HG03457 (cell line): ENCODE results near the gene MIA.
"Not testable (repeated sequence)": the region's sequence is repeated elsewhere in the genome, so short reads cannot be mapped to it uniquely, and the experiment has no call there.

ENCODE experiments used
- ATAC-seq: cut with Tn5 transposase; IDR thresholded peaks from one replicate; pipeline ENCODE4 v1.9.1; 2021; ENCODE audit warnings: moderate number of reproducible peaks; ENCODE audit not compliant: unreplicated experiment

Gene MIA

GRCh38 chr19:40750058-40750873 lies 25.1 kb upstream of the MIA start, which contains the start of gene ACTMAP:
ACTMAP (minus strand) TSS chr19:40750477; CDS start chr19:40749803, 674 bp downstream.
- peak; percentile 65 for ATAC-seq

GRCh38 chr19:40750874-40751537 lies 24.3 kb upstream of the MIA start, which contains the start of gene SNRPA:
SNRPA (plus strand) TSS chr19:40751203; CDS start chr19:40751409, 206 bp downstream.
- peak; percentile 43 for ATAC-seq

- no peak for ATAC-seq
Observed at GRCh38 chr19:40752257-40752781, 23.0 kb upstream of the MIA start.

DNA sequence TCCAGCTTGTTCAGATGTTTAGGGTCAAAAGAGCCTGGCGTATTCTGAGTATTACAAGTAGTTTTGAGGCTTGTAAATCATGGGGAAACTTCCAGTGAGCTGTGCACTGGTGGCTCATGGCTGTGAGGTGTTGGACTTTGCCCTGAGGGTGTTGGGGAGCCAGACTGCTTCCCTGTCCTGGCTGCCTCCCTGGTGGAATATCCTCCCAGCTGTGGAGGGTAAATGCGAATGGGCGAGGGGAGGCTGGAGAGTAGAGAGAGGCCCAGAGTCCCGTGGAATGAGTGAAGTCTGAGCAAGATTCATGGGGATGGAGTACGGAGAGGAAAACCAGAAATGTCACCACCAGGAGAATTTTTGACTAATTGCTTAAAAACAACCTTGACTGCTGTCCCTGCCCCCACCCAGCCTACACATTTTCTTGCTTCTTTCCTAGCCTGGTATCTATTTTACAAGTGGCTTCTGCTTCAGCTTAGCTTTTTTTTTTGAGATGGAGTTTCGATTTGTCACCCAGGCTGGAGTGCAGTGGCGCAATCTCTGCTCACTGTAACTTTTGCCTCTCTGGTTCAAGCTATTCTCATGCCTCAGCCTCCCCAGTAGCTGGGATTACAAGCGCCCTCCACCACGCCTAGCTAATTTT lies 20.6 kb upstream of the MIA start:
- ATAC-seq: no peak

DNA sequence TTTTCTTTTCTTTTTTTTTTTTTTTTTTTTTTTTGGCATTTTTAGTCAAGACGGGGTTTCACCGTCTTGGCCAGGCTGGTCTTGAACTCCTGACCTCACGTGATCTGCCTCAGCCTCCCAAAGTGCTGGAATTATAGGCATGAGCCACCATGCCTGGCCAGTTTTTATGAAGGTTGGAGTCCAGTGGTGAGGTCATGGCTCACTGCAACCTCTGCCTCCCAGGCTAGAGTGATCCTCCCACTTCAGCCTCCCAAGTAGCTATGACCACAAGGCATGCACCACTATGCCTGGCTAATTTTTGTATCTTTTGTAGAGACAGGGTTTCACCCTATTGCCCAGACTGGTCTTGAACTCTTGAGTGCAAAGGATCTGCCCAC lies 20.1 kb upstream of the MIA start:
- ATAC-seq: no peak

DNA sequence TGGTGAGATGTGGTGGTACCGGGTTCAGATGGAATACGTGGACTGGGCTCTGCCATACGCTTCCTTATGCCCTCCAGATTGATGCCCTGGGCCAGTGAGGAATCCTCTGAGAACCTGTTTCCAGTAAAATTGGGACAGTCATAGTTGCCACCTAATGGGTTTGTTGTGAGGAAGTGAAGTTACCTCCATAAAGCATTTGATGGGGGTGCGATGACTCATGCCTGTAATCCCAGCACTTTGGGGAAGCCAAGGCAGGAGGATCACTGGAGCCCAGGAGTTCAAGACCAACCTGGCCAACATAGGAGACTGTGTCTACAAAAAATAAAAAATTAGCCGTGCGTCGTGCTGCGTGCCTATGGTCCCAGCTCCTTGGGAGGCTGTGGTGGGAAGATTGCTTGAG lies 19.5 kb upstream of the MIA start:
- no peak for ATAC-seq

GRCh38 chr19:40756502-40757110 lies 18.7 kb upstream of the MIA start:
- ATAC-seq: no peak

DNA sequence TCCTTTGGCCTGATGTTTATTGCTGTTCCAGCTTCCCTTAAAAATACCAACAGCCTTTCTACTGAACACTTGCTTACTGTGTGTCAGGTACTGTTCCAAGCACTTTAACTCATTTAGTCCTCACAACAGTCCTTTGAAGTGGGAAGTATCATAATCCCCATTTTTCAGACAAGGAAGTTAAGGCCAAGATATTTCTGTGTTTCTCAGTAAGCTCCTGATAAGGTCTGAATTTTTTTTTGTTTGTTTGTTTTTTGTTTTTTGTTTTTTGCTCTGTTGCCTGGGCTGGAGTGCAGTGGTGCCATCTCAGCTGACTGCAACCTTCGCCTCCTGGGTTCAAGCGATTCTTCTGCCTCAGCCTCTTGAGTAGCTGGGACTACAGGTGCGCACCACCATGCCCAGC lies 16.8 kb upstream of the MIA start:
- no peak for ATAC-seq

- no peak for ATAC-seq
Observed at GRCh38 chr19:40759352-40759751, 16.0 kb upstream of the MIA start.

DNA sequence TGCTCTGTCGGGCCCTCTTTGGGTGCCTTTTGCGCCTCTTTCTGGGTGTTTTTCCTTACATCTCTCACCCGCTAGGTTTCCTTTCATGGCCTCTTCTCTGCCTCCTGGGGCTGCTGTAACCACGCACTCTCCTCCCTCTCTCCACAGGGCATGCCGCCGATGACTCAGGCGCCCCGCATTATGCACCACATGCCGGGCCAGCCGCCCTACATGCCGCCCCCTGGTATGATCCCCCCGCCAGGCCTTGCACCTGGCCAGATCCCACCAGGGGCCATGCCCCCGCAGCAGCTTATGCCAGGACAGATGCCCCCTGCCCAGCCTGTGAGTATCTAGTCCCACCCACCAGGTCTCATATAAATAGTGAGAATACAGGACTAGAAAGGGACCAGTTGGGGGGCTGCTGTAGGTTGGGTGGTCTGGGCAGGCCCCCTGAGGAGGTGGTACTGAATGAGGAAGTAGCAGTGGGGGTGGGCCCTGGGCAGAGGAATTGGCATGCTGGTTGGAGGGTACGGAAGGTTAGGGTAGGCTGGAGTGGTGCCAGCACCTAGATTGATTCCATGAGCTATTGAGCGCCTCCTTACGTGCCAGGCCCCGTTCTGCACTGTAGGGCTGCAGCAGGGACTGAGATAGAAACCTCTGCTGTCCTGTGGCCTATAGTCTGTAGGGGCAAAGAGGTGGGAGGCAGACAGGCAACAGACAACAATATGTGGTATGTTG lies 12.4 kb upstream of the MIA start:
- no peak for ATAC-seq

GRCh38 chr19:40763526-40763925 lies 11.8 kb upstream of the MIA start:
- no peak for ATAC-seq

DNA sequence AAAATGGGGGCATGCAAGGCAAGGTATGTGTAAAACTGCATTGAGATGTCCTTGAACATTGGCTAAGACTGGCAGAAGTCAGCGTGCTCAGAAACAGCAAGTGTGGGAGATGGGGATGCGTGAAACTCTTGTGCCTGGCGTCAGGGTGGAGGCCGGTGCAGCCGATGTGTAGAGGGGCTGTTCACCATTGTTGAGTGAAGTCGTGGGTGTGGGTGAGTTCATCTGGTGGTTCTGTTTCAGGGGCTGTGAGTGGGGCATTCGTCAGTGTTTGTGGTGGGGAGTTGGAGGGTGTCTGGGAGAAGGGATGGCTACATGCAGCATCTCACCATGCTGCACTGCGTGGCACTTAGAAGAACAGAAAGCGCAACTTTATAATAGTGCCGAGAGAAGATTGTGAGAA lies 11.4 kb upstream of the MIA start:
- no peak for ATAC-seq

- not testable (repeated sequence) for ATAC-seq
Observed at GRCh38 chr19:40766385-40766784, 8.9 kb upstream of the MIA start.

DNA sequence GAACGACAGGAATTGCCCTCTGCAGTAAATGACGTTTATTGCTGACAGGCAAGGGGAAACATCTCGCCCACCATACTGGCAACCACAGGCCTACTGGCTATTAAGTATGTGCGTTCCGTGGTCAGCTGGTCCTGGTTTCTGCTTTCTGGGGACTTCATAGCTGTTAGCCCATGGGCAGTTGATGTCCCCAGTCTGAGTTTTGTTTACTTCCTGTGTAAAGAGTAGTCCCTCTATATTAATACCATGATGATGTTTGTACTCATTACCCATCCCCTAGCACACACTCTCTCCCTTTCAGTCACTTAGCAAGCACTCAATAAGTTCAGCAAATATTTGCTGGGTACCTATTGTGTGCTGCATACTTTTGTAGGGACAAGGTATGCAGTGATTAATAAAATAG lies 6.5 kb upstream of the MIA start:
- no peak for ATAC-seq

DNA sequence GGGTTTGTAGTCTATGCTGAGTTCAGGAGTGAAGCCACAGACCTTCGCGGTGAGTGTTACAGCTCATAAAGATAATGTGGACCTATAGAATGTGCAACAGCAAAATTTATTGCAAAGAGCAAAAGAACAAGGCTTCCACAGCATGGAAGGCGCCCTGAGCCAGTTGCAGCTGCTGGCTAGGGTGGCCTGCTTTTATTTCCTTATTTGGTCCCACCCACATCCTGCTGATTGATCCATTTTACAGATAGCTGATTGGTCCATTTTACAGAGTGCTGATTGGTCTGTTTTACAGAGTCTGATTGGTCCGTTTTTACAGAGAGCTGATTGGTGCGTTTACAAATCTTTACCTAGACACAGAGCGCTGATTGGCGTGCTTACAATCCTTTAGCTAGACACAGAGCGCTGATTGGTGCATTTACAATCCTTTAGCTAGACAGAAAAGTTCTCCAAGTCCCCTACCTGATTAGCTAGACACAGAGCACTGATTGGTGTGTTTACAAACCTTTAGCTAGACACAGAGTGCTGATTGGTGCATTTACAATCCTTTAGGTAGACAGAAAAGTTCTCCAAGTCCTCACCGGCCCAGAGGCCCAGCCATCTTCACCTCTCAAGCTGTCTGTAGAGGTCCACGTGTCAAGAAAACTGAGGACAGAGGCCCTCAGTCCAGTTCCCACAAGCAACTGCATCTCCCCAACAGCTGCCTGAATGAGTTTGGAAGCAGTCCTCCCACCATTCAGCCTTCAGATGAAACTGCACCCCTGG lies 4.0 kb upstream of the MIA start:
- ATAC-seq: not testable (repeated sequence)

DNA sequence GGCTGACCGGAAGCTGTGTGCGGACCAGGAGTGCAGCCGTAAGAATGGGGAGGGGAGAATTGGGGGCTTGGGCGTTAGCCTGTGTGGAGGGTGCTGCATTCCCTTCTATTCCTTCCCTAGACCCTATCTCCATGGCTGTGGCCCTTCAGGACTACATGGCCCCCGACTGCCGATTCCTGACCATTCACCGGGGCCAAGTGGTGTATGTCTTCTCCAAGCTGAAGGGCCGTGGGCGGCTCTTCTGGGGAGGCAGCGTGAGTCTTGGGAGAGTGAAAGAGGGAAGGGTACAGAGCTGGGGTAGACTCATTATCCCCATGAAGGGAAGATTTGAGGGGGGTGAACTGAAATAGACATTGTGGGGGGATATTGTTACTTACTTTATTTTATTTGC lies 306 bp downstream of the MIA start:
- no peak for ATAC-seq

GRCh38 chr19:40776364-40776763 lies 1.0 kb downstream of the MIA start:
- ATAC-seq: no peak

GRCh38 chr19:40776932-40777644 lies 1.8 kb downstream of the MIA start:
- ATAC-seq: peak; percentile 59

- ATAC-seq: no peak
Observed at GRCh38 chr19:40777645-40777936, 2.3 kb downstream of the MIA start.
